ENCODE measurements around the gene SYF2. TPM values are rescaled to one million over a fixed set of nuclear protein-coding genes. Genes with fewer than 3 reads are reported as not detected.

SYF2 gene
- total RNA-seq, 1 experiment from 2014 or later, result 29.8 TPM

DNA sequence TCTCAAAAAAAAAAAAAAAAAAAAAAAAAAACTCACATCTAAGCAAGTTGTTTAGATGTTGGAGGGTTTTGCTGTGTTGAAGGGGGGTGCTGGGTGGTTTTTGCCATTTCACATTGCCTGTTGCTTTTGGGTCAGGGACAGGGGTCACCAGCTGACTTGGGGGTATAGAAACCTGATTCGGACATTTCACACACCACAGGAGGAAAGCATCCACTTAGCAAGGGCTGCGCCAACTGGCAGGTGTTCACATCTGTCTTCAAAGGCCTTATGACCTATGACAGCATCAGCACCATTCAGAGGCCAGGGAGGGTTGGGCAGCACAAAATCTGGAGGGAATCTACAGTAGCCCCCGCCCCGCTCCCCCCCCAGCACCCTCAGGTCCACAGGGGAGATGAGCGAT lies 45.2 kb downstream of the SYF2 start:
- no peaks in the 10 kb centered on the region for H3K79me2 ChIP-seq (ENCODE audit: low read length)
- CTCF ChIA-PET, result no interaction called here
- no peak overlapping the region for H3K9ac ChIP-seq (ENCODE audit: low read length)
- no peaks in the 10 kb centered on the region for H3K36me3 ChIP-seq (ENCODE audit: low read depth, low read length)
- H3F3A ChIP-seq (ENCODE audit: low read length, unreplicated experiment), result no peaks in the 10 kb centered on the region
- no peak overlapping the region for H3K27ac ChIP-seq (ENCODE audit: low read length)
- no peak overlapping the region for H3K4me3 ChIP-seq (ENCODE audit: low read length)
- DNase-seq (no peak), ATAC-seq (no peak)
- no peak overlapping the region for H3K4me2 ChIP-seq (ENCODE audit: low read length)
- intact Hi-C loops (cut with micrococcal nuclease), result no loop called here
- no peaks in the 10 kb centered on the region for H3K9me3 ChIP-seq (ENCODE audit: low read length)
- no peak for TF ChIP-seq EZH2phosphoT487 (IDR thresholded peaks at IDR 0.05; ENCODE audit: borderline replicate concordance, low read length)
- no peak for TF ChIP-seq EZH2 (IDR thresholded peaks at IDR 0.05; ENCODE audit: low read length, unreplicated experiment)
- TF ChIP-seq CTCF (conservative IDR thresholded peaks at IDR 0.05; ENCODE audit: low read depth, low read length), result no peak
- POLR2A ChIA-PET (ENCODE audit: unreplicated experiment), result no interaction called here
- H3K27me3 ChIP-seq (ENCODE audit: low read length), result no peaks in the 10 kb centered on the region
- no peaks in the 10 kb centered on the region for H3K9me2 ChIP-seq (replicated peaks; ENCODE audit: low read length)
- no TSS peak for BruUV-seq (replicated peaks)
- no peak overlapping the region for H2AFZ ChIP-seq (ENCODE audit: low read length)
- H4K20me1 ChIP-seq (ENCODE audit: low read length), result no peaks in the 10 kb centered on the region
- H3K4me1 ChIP-seq (ENCODE audit: insufficient read depth, low read length), result no peaks in the 10 kb centered on the region

GRCh38 chr1:25186161-25187007 lies 45.9 kb downstream of the SYF2 start:
- intact Hi-C loops (cut with micrococcal nuclease), result no loop called here
- POLR2A ChIA-PET (ENCODE audit: unreplicated experiment), result no interaction called here
- no peak for TF ChIP-seq CTCF (conservative IDR thresholded peaks at IDR 0.05; ENCODE audit: low read depth, low read length)
- TF ChIP-seq EZH2phosphoT487 (IDR thresholded peaks at IDR 0.05; ENCODE audit: borderline replicate concordance, low read length), result no peak
- TF ChIP-seq EZH2 (IDR thresholded peaks at IDR 0.05; ENCODE audit: low read length, unreplicated experiment), result no peak
- Histone ChIP-seq H3F3A (ENCODE audit: low read length, unreplicated experiment) (no peaks in the 10 kb centered on the region), H3K4me3 (ENCODE audit: low read length) (no peak overlapping the region), H3K27me3 (ENCODE audit: low read length) (no peaks in the 10 kb centered on the region), H4K20me1 (ENCODE audit: low read length) (no peaks in the 10 kb centered on the region), H3K4me1 (ENCODE audit: insufficient read depth, low read length) (no peaks in the 10 kb centered on the region), H3K4me2 (ENCODE audit: low read length) (no peak overlapping the region), H3K9me2 (replicated peaks; ENCODE audit: low read length) (no peaks in the 10 kb centered on the region), H3K79me2 (ENCODE audit: low read length) (no peaks in the 10 kb centered on the region), H2AFZ (ENCODE audit: low read length) (no peak overlapping the region), H3K9ac (ENCODE audit: low read length) (no peak overlapping the region), H3K9me3 (ENCODE audit: low read length) (no peaks in the 10 kb centered on the region), H3K27ac (ENCODE audit: low read length) (no peak overlapping the region), H3K36me3 (ENCODE audit: low read depth, low read length) (no peaks in the 10 kb centered on the region)
- no TSS peak for BruUV-seq (replicated peaks)
- CTCF ChIA-PET, result no interaction called here
- no peak for ATAC-seq
- DNase-seq, result no peak

- POLR2A ChIA-PET (ENCODE audit: unreplicated experiment), result no interaction called here
- H2AFZ ChIP-seq (ENCODE audit: low read length), result no peak overlapping the region
- H4K20me1 ChIP-seq (ENCODE audit: low read length), result no peaks in the 10 kb centered on the region
- no peak overlapping the region for H3K27ac ChIP-seq (ENCODE audit: low read length)
- TF ChIP-seq EZH2phosphoT487 (IDR thresholded peaks at IDR 0.05; ENCODE audit: borderline replicate concordance, low read length) (no peak), CTCF (conservative IDR thresholded peaks at IDR 0.05; ENCODE audit: low read depth, low read length) (no peak), EZH2 (IDR thresholded peaks at IDR 0.05; ENCODE audit: low read length, unreplicated experiment) (no peak)
- H3K27me3 ChIP-seq (ENCODE audit: low read length), result no peaks in the 10 kb centered on the region
- H3K4me2 ChIP-seq (ENCODE audit: low read length), result no peak overlapping the region
- H3K9me2 ChIP-seq (replicated peaks; ENCODE audit: low read length), result no peaks in the 10 kb centered on the region
- DNase-seq, result no peak
- no peak overlapping the region for H3K9ac ChIP-seq (ENCODE audit: low read length)
- H3K79me2 ChIP-seq (ENCODE audit: low read length), result no peaks in the 10 kb centered on the region
- no peak overlapping the region for H3K4me3 ChIP-seq (ENCODE audit: low read length)
- no TSS peak for BruUV-seq (replicated peaks)
- no peaks in the 10 kb centered on the region for H3F3A ChIP-seq (ENCODE audit: low read length, unreplicated experiment)
- H3K9me3 ChIP-seq (ENCODE audit: low read length), result no peaks in the 10 kb centered on the region
- H3K4me1 ChIP-seq (ENCODE audit: insufficient read depth, low read length), result no peaks in the 10 kb centered on the region
- CTCF ChIA-PET, result no interaction called here
- H3K36me3 ChIP-seq (ENCODE audit: low read depth, low read length), result no peaks in the 10 kb centered on the region
- intact Hi-C loops (cut with micrococcal nuclease), result no loop called here
- ATAC-seq, result no peak
Measured at GRCh38 chr1:25185409-25186160, 46.7 kb downstream of the SYF2 start.
